ENCODE results near the gene FUT3. TPM values are rescaled to one million over a fixed set of nuclear protein-coding genes. Genes with fewer than 3 reads are reported as not detected.
"Not testable (repeated sequence)": the region's sequence is repeated elsewhere in the genome, so short reads cannot be mapped to it uniquely, and the experiment has no call there.

FUT3 gene
- total RNA-seq, 1 experiment from 2014 or later = not detected

- Histone ChIP-seq H3K4me2 (ENCODE audit: insufficient read depth, insufficient read length, low read length) (no peak overlapping the region), H3K27ac (ENCODE audit: insufficient read length, low read depth, low read length) (no peak overlapping the region)
- no peak for DNase-seq
These were observed 26.2 kb upstream of the FUT3 start for GRCh38 chr19:5877427-5877826.

GRCh38 chr19:5874496-5874895 lies 23.2 kb upstream of the FUT3 start:
- Mint-ChIP-seq H3K27me3 (ENCODE audit: low read depth) (peaks cover 16% of the 10 kb centered on the region), H3K27ac (0 out of 7 replicates have a peak overlapping the region, but pooled peaks of 1 of the 3 experiments have one; percentile 62)
- H4K91ac ChIP-seq (ENCODE audit: insufficient read length, low read depth, low read length); H2BK12ac ChIP-seq (ENCODE audit: insufficient read length, low read depth, low read length); H3K79me2 ChIP-seq (ENCODE audit: insufficient read depth, low read length); H3K4me3 Mint-ChIP-seq; H2BK20ac ChIP-seq (ENCODE audit: low read depth, low read length, poor library complexity, severe bottlenecking); H3K14ac ChIP-seq (ENCODE audit: insufficient read depth, low read length); H3K4me1 ChIP-seq (ENCODE audit: insufficient read depth, low read length); H3K23me2 ChIP-seq (ENCODE audit: insufficient read length, low read depth, low read length, poor library complexity, severe bottlenecking); H3K27ac ChIP-seq (ENCODE audit: insufficient read length, low read depth, low read length); H3K23ac ChIP-seq (ENCODE audit: insufficient read length, low read depth, low read length); H3K9me3 ChIP-seq (ENCODE audit: control insufficient read depth, low read depth, low read length); H2BK15ac ChIP-seq (ENCODE audit: low read depth, low read length); H3K4me1 Mint-ChIP-seq; H2BK120ac ChIP-seq (ENCODE audit: low read depth, low read length, poor library complexity, severe bottlenecking); H3K36me3 Mint-ChIP-seq (ENCODE audit: insufficient read depth in 1 of 3, low read depth in 3 of 3); H3K4ac ChIP-seq (ENCODE audit: low read depth, low read length); DNase-seq; H3T11ph ChIP-seq (ENCODE audit: low read length); H3K18ac ChIP-seq (ENCODE audit: insufficient read length, low read depth, low read length); H3K9me3 Mint-ChIP-seq; H3K4me2 ChIP-seq (ENCODE audit: insufficient read depth, insufficient read length, low read length); H2AFZ ChIP-seq (ENCODE audit: low read length); H2AK5ac ChIP-seq (ENCODE audit: insufficient read length, low read length); H4K5ac ChIP-seq (ENCODE audit: insufficient read length, low read depth, low read length); H3K79me1 ChIP-seq (ENCODE audit: insufficient read depth, low read depth, low read length, poor library complexity, severe bottlenecking); H2BK5ac ChIP-seq (ENCODE audit: insufficient read length, low read length); H4K20me1 ChIP-seq (ENCODE audit: control insufficient read depth, insufficient read depth, insufficient read length); H3K27me3 ChIP-seq (ENCODE audit: insufficient read depth, low read length); H4K8ac ChIP-seq (replicated peaks; ENCODE audit: insufficient read length, low read depth, low read length); H3K9ac ChIP-seq (ENCODE audit: extremely low read depth, insufficient read length, low read length); H3K56ac ChIP-seq (ENCODE audit: insufficient read length, low read depth, low read length): not testable (repeated sequence)
- no CpG with 5 or more reads among the region's 7 CpGs for WGBS (ENCODE audit: extremely low coverage, insufficient read length, low lambda C conversion rate)

More at GRCh38 chr19:5877427-5877826, 26.2 kb upstream of the FUT3 start:
- no peak overlapping the region for H3T11ph ChIP-seq (ENCODE audit: low read length)
- Mint-ChIP-seq H3K4me3 (no peak overlapping the region), H3K9me3 (no peaks in the 10 kb centered on the region; a peak in 1 of 5 replicates), H3K4me1 (peaks cover 11 to 27% of the 10 kb centered on the region in 2 experiments), H3K27me3 (ENCODE audit: low read depth) (peaks cover 17% of the 10 kb centered on the region), H3K27ac (no peak overlapping the region), H3K36me3 (ENCODE audit: insufficient read depth in 1 of 3, low read depth in 3 of 3) (no peaks in the 10 kb centered on the region; a peak in 1 of 7 replicates)
- H2BK5ac ChIP-seq (ENCODE audit: insufficient read length, low read length) = no peak overlapping the region
- H4K20me1 ChIP-seq (ENCODE audit: control insufficient read depth, insufficient read depth, insufficient read length) = no peaks in the 10 kb centered on the region
- no peak overlapping the region for H2BK12ac ChIP-seq (ENCODE audit: insufficient read length, low read depth, low read length)
- no peak overlapping the region for H3K18ac ChIP-seq (ENCODE audit: insufficient read length, low read depth, low read length)
- no peaks in the 10 kb centered on the region for H3K4me1 ChIP-seq (ENCODE audit: insufficient read depth, low read length)
- TF ChIP-seq, protein P1, sequence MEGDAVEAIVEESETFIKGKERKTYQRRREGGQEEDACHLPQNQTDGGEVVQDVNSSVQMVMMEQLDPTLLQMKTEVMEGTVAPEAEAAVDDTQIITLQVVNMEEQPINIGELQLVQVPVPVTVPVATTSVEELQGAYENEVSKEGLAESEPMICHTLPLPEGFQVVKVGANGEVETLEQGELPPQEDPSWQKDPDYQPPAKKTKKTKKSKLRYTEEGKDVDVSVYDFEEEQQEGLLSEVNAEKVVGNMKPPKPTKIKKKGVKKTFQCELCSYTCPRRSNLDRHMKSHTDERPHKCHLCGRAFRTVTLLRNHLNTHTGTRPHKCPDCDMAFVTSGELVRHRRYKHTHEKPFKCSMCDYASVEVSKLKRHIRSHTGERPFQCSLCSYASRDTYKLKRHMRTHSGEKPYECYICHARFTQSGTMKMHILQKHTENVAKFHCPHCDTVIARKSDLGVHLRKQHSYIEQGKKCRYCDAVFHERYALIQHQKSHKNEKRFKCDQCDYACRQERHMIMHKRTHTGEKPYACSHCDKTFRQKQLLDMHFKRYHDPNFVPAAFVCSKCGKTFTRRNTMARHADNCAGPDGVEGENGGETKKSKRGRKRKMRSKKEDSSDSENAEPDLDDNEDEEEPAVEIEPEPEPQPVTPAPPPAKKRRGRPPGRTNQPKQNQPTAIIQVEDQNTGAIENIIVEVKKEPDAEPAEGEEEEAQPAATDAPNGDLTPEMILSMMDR (conservative IDR thresholded peaks at IDR 0.05) = no peak
- no peak overlapping the region for H2BK120ac ChIP-seq (ENCODE audit: low read depth, low read length, poor library complexity, severe bottlenecking)
- H2BK20ac ChIP-seq (ENCODE audit: low read depth, low read length, poor library complexity, severe bottlenecking) = no peak overlapping the region
- no peak overlapping the region for H3K56ac ChIP-seq (ENCODE audit: insufficient read length, low read depth, low read length)
- no peak overlapping the region for H3K9ac ChIP-seq (ENCODE audit: extremely low read depth, insufficient read length, low read length)
- no peaks in the 10 kb centered on the region for H3K79me2 ChIP-seq (ENCODE audit: insufficient read depth, low read length)
- no peaks in the 10 kb centered on the region for H3K79me1 ChIP-seq (ENCODE audit: insufficient read depth, low read depth, low read length, poor library complexity, severe bottlenecking)
- H2BK15ac ChIP-seq (ENCODE audit: low read depth, low read length) = no peak overlapping the region
- no peaks in the 10 kb centered on the region for H3K9me3 ChIP-seq (ENCODE audit: control insufficient read depth, low read depth, low read length)
- H4K5ac ChIP-seq (ENCODE audit: insufficient read length, low read depth, low read length) = no peak overlapping the region
- no peak overlapping the region for H4K8ac ChIP-seq (replicated peaks; ENCODE audit: insufficient read length, low read depth, low read length)
- H3K23ac ChIP-seq (ENCODE audit: insufficient read length, low read depth, low read length) = no peak overlapping the region
- no peaks in the 10 kb centered on the region for H3K23me2 ChIP-seq (ENCODE audit: insufficient read length, low read depth, low read length, poor library complexity, severe bottlenecking)
- H3K14ac ChIP-seq (ENCODE audit: insufficient read depth, low read length) = no peak overlapping the region; the same call in 1 of the 2 replicates
- H3K4ac ChIP-seq (ENCODE audit: low read depth, low read length) = no peak overlapping the region
- no peak overlapping the region for H4K91ac ChIP-seq (ENCODE audit: insufficient read length, low read depth, low read length)
- H3K27me3 ChIP-seq (ENCODE audit: insufficient read depth, low read length) = no peaks in the 10 kb centered on the region
- no peak overlapping the region for H2AFZ ChIP-seq (ENCODE audit: low read length)
- WGBS (ENCODE audit: extremely low coverage, insufficient read length, low lambda C conversion rate) = no CpG with 5 or more reads among the region's 8 CpGs
- no peak overlapping the region for H2AK5ac ChIP-seq (ENCODE audit: insufficient read length, low read length)

Measured in H9 (cell line).